HG02678 (cell line): ENCODE measurements around the gene RBPMS2.

Experiments
- ATAC-seq: cut with Tn5 transposase; IDR thresholded peaks from one replicate; pipeline ENCODE4 v1.9.1; 2021; ENCODE audit warnings: mild to moderate bottlenecking, moderate library complexity; ENCODE audit not compliant: unreplicated experiment

The RBPMS2 gene

DNA sequence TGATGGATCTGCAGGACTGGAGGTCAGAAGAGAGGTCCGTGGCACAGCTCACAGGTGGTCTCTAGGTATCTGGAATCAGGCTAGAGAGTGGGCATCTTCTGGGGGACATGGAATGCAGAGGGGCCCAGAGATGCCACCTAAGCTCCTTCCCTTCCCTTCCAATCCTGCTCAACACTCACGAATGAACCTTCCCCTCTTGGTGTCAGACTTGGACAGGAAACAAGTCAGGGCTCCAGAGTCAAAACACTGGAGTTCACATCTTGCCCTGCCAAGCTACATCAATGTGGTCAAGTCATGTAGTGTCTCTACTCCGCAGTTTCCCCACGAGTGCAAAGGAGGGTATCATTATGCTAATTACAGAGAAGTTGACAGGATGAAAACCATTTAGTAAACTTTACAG, 16.0 kb upstream of the RBPMS2 start:
- no peak for ATAC-seq

DNA sequence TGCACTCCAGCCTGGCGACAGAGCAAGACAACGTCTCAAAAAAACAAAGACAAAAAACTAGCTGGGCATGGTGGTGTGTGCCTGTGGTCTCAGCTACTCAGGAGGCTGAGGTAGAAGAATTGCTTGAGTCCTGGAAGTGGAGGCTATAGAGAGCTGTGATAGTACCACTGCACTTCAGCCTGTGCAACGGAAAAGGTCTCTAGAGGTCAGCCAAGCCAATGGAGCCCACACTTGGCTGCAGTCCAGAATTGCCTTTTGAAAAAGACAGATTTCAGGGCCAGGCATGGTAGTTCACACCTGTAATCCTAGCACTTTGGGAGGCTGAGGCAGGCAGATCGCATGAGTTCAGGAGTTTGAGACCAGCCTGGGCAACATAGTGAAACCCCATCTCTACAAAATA, 8.4 kb upstream of the RBPMS2 start:
- no peak for ATAC-seq

GRCh38 chr15:64782751-64783150, 7.4 kb upstream of the RBPMS2 start:
- ATAC-seq = no peak

GRCh38 chr15:64781299-64781698, 5.9 kb upstream of the RBPMS2 start:
- ATAC-seq = no peak

DNA sequence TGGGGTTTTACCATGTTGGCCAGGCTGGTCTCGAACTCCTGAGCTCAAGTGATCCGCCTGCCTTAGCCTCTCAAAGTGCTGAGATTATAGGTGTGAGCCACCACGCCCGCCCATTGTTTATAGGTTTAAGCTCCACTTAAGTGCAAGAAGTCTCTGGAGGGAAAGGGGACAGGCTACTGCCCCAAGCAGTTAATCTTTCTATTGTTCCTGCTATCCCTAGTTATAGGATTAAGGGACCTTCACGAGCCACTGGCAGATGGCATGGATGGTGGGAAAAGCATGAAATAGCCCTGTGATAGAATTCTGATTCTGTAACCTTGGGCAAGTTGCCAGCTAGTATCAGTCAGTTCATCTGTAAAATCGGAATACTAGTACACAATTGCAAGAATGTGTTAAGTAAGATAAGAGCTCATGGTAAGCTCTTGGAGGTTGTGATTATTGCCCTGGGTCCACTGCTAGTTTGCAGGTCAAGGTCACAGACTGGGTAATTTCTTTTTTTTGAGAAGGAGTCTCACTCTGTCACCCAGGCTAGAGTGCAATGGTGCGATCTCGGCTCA, 5.3 kb upstream of the RBPMS2 start:
- no peak for ATAC-seq

DNA sequence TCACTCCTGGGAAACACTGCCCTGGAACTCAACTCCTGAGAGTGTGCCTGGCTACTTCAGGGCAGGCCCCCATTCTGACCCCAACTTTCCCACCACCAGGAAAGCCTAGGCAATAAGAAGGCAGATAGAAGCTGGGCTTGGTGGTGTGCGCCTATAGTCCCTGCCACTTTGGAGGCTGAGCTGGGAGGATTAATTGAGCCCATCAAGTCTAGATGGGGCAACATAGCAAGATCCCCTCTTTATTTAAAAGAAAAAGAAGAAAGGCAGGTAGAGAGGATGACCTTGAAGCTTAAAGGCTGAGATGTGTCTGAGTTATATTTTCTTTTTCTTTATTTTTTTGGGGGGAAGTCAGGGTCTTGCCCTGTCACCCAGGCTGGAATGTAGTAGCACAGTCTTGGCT, 4.2 kb upstream of the RBPMS2 start:
- ATAC-seq = no peak

GRCh38 chr15:64779024-64779423, 3.6 kb upstream of the RBPMS2 start:
- ATAC-seq = no peak

- ATAC-seq = no peak
Measured at GRCh38 chr15:64776402-64776786, 1.0 kb upstream of the RBPMS2 start.

DNA sequence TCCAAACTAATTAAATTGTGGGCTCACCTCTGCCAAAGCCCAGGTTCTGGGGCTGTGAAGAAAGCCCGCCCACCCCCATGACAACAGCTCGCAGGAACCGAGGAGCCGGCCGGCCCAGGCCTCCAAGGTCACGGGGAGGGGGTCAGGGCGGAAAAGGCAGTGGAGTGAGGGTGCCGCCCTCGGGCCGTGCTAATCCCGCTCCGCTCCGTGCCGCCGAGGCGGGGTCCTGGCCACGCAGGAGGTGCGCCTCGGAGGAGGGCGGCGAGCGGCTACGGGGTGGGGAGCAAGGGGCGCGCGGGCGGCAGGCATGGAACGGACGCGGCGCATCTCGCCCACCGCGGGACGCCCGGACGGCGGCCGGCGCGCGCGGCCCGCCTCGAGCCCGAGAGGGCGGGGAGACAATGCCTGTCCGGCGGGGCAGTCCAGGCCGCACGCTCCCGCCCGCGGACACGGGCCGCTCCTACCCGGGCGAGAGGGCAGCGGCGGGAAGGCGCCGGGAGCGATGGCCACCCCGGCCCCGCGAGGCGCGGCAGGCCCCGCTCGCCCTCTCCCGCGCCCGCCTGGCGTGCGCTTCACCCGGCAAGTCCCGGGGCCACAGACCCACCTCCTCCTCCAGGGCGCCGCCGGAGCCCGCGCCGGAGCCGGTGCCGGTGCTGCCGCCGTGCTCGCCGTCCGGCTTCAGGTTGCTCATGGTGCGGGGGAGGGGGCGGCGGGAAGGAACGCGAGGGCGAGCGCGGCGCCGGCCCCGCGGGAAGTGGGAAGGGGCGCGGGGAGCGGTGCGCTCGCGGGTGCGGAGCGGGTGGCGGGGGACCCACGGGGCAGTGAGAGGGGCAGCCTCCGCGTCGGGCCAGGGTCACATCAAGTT, 528 bp downstream of the RBPMS2 start:
- ATAC-seq = no peak

- no peak for ATAC-seq
Measured at GRCh38 chr15:64774037-64774628, 1.3 kb downstream of the RBPMS2 start.

- ATAC-seq = no peak
Measured at GRCh38 chr15:64773606-64774005, 1.8 kb downstream of the RBPMS2 start.

- ATAC-seq = no peak
Measured at GRCh38 chr15:64772964-64773363, 2.4 kb downstream of the RBPMS2 start.

DNA sequence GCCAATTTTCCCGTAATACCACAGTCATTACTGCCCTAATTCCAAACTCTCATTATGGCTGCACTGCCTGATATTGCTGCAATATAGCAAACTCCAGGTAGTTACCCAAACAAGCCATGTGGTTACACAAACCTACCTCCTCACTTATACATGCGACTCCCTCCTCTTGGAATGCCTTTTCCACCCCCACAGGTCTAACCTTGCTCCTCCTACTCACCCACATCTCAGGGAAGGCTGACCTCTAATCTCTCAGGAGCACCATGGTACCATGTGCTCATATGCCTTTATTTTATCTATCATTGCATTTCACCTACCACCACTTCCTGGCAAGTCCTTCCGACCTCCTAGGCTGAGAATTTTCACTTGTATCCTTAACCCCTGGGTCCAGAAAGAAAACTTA, 2.9 kb downstream of the RBPMS2 start:
- ATAC-seq = no peak

GRCh38 chr15:64770626-64771025, 4.8 kb downstream of the RBPMS2 start:
- no peak for ATAC-seq

GRCh38 chr15:64767203-64767602, 8.2 kb downstream of the RBPMS2 start:
- ATAC-seq = no peak

GRCh38 chr15:64766058-64766457, 9.3 kb downstream of the RBPMS2 start:
- no peak for ATAC-seq

DNA sequence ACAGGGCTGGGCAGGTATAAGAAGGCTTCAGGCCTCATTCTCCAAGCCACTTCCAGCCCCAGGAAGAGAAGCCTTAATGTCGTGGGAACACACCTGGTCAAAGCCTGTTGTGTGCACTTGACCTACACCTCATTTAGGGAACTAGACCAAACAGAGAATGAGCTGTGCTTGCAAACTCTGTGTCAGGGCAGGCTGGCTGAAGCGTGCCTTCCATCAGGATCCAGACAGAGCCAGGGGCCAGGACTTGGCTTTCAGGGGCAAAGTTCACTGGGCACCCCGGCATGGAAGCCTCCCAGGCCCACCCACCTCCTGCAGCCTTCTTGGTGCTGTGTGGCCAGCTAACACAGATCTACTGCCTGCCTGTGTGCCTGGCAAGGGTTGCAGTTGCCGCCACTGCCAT, 11.5 kb downstream of the RBPMS2 start:
- ATAC-seq = no peak

DNA sequence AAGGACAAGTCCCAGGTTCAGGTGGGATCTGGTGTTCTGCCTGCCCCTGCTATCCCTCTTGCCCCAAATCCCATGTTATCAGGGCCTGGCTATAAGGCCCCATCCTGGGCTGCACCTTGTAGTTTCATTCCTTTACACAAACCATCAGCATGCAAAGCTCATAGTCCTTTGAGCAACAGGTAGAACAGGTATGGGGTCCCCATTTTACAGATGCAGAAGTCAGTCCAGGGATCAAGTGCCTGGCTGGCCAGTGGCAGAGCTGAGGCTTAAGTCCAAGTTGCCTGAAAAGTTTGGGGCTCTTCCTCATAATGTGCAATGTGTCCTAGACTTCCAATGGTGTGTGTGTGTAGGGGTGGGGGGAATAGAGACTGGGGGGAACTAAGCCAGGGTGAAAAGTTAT, 11.9 kb downstream of the RBPMS2 start:
- ATAC-seq = no peak

- ATAC-seq = no peak
Measured at GRCh38 chr15:64763021-64763420, 12.4 kb downstream of the RBPMS2 start.

GRCh38 chr15:64762546-64762945, 12.8 kb downstream of the RBPMS2 start:
- ATAC-seq = no peak

DNA sequence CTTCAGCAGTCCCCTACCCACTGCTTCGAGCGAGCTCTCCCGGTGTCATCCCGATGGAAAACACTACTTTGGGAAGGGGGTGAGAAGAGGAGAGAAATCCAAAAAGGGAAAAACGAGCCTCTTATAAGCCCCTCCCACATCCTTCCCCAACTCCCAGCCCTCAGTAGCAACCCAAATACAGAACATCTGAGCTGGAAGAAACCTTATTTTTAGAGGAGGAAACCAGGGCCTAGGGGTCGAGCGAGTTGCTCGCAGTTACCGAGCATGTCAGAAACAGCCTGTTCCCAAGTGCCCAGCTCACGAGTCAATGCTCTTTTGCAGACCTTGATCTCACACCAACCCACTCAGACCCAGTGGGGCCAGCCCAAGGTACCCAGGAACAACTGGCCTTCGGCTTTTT, 14.2 kb downstream of the RBPMS2 start:
- ATAC-seq = no peak

- ATAC-seq = no peak
Measured at GRCh38 chr15:64760056-64760455, 15.3 kb downstream of the RBPMS2 start.
